ENCODE results near the gene ISLR2.

DNA sequence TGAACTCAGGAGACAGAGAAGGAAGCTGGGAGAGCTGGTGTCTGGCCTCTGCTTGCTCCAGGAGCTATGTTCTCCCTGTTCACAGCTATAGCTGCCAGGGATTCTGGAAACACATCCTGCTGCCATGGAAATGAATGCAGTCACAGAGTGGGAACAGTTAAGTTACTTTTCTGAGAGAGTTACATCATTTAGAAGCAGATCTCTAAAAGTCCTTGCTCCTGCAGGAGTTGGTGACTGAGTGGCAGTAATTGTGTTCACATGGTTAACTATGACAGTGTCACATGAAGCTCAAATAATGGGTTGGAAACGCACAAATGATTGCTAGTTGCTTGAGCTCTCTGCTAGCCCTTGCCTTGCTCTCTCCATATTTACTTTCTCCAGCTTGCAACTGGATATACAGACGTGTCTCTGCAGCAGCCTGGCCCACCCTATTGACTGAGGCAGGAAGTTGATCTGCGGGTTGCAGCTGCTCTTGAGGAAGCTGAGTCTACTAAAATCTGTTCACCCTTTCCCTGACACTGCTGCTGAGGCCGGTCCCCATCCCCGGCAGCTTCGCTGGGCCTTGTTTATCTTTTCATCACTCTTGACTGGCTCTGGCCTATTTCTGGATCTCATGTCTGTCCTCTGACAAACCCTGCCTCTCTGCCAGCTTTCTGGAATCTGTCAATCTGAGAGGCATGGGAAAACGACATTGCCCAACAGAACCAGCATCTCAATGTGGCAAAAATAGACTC is 26.5 kb downstream of the ISLR2 start:
- TF ChIP-seq CTCF (tag by site-specific recombination; IDR thresholded peaks at IDR 0.05) = no peak
- no peak for TF ChIP-seq ZNF777 (tag by site-specific recombination; IDR thresholded peaks at IDR 0.05; ENCODE audit: borderline replicate concordance)
- no peak for TF ChIP-seq ZNF560 (tag by site-specific recombination; IDR thresholded peaks at IDR 0.05; ENCODE audit: borderline replicate concordance)
- TF ChIP-seq, protein P1, sequence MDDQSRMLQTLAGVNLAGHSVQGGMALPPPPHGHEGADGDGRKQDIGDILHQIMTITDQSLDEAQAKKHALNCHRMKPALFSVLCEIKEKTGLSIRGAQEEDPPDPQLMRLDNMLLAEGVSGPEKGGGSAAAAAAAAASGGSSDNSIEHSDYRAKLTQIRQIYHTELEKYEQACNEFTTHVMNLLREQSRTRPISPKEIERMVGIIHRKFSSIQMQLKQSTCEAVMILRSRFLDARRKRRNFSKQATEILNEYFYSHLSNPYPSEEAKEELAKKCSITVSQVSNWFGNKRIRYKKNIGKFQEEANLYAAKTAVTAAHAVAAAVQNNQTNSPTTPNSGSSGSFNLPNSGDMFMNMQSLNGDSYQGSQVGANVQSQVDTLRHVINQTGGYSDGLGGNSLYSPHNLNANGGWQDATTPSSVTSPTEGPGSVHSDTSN (CRISPR knock-in tag; IDR thresholded peaks at IDR 0.05) = no peak
- no peak for TF ChIP-seq ZNF302 (tag by site-specific recombination; IDR thresholded peaks at IDR 0.05; ENCODE audit: low read depth)
- TF ChIP-seq, protein P2, sequence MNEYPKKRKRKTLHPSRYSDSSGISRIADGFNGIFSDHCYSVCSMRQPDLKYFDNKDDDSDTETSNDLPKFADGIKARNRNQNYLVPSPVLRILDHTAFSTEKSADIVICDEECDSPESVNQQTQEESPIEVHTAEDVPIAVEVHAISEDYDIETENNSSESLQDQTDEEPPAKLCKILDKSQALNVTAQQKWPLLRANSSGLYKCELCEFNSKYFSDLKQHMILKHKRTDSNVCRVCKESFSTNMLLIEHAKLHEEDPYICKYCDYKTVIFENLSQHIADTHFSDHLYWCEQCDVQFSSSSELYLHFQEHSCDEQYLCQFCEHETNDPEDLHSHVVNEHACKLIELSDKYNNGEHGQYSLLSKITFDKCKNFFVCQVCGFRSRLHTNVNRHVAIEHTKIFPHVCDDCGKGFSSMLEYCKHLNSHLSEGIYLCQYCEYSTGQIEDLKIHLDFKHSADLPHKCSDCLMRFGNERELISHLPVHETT (tag by site-specific recombination; IDR thresholded peaks at IDR 0.05) = no peak
- no peak for TF ChIP-seq ZSCAN30 (tag by site-specific recombination; IDR thresholded peaks at IDR 0.05)
- no peak for TF ChIP-seq ZNF26 (tag by site-specific recombination; IDR thresholded peaks at IDR 0.05)
- no peak for TF ChIP-seq TCF7L2 (IDR thresholded peaks at IDR 0.05; ENCODE audit: borderline replicate concordance, low read depth, low read length)
- TF ChIP-seq ZNF10 (tag by site-specific recombination; IDR thresholded peaks at IDR 0.05) = no peak
- TF ChIP-seq REST (tag by site-specific recombination; IDR thresholded peaks at IDR 0.05) = no peak
- TF ChIP-seq ZNF830 (tag by site-specific recombination; IDR thresholded peaks at IDR 0.05; ENCODE audit: low read depth) = no peak
- TF ChIP-seq ZNF76 (tag by site-specific recombination; IDR thresholded peaks at IDR 0.05; ENCODE audit: borderline replicate concordance, low read depth) = no peak
- TF ChIP-seq KLF7 (tag by site-specific recombination; IDR thresholded peaks at IDR 0.05; ENCODE audit: borderline replicate concordance) = no peak

All from HEK293 (cell line).